ENCODE measurements around the gene SCRT2.
"Not testable (repeated sequence)": the region's sequence is repeated elsewhere in the genome, so short reads cannot be mapped to it uniquely, and the experiment has no call there.

Gene SCRT2

GRCh38 chr20:701401-702129, 26.0 kb upstream of the SCRT2 start:
- no peak for DNase-seq (ENCODE audit: low read depth in 2 of 2)

DNA sequence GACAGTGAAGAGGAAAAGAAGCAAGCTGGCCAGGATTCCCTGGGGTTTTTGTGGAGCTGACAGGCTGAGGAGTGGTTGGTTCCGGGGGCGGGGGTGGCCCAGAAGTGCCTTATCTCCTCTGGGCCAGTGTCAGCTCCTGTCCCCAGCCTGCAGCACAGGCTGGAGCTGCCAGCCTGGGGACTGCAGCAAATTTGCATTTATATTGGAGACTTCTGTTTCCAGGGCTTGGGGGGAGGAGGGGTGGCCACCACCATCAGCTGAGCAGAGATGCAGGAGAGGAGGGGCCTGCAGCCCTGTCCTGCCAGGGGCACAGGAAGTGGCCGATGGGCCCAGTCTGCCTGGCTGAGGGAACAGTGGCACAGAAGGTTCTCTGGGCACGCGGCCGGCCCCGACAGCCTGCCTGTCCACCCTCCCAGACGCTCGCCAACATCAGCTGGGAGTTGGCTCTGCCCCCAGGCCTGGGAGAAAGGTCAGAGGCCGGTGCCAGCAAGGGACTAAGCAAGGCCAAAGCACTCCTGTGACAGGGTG, 24.3 kb upstream of the SCRT2 start:
- no peak for DNase-seq (ENCODE audit: low read depth in 2 of 2)

- DNase-seq (ENCODE audit: low read depth in 2 of 2) = no peak
These were observed 23.7 kb upstream of the SCRT2 start for GRCh38 chr20:699342-699741.

GRCh38 chr20:698276-698675, 22.7 kb upstream of the SCRT2 start:
- DNase-seq (ENCODE audit: low read depth in 2 of 2) = no peak

DNA sequence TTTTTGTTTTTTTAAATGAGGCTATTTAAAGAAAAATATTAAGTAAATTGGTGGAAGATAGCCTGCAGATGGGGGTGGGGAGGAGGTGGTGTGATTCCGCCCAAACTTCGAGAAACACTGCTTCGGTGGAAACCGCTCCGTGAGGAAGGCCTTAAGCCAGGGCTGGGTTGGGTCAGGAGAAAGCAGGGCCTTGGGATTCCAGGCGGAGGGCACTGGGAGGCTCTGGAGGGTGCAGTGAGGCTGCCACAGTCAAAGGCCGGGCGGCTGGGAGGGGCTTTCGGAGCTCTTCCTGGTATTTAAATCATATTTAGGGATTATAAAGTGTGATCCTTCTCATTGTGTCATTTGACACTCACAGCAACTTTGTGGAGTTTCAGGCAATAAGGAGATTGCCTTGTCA, 22.2 kb upstream of the SCRT2 start:
- DNase-seq (ENCODE audit: low read depth in 2 of 2) = no peak

DNA sequence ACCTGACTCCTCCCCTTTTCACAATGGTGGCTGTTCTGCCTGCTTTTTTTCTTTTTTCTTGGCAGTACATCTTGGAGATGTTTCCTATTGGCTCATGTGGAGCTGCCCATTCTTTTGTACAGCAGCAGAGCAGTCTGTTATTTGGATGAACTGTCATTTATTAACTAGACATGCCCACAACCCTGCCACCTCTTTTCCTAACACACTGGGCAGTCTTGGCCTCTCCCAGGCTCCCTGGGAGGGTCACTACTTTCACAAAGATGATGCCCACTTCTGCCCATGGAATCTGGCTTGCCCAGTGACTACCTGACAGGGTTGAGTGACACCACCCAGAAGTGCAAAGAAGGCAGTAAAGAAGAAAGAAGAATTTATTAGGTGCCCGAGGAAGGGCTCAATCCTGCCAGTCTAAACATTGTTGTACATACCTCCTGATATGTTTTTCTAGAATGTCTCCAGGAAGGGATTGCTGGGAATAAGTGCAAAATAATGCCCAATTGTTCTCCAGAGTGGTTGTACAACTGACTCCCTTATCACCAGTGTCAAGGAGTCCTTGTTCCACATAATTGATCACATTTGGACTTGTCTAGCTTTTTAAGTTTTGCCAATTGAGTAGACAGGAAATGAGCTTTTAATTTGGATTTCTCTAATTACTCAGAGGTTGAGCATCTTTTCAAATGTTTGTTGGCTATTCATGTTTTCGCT, 19.7 kb upstream of the SCRT2 start:
- no peak for DNase-seq (ENCODE audit: low read depth in 2 of 2)

GRCh38 chr20:694496-694895, 18.9 kb upstream of the SCRT2 start:
- no peak for DNase-seq (ENCODE audit: low read depth in 2 of 2)

DNA sequence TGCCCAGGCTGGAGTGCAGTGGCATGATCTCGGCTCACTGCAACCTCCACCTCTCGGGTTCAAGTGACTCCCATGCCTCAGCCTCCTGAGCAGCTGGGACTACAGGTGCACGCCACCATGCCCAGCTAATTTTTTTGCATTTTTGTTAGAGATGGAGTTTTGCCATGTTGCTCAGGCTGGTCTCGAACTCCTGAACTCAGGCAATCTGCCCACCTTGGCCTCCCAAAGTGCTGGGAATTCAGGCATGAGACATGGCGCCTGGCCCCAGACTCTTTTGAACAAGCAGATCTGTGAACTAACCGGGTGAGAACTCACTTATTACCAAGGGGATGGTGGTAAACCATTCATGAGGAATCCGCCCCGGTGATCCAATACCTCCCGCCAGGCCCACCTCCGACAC, 18.2 kb upstream of the SCRT2 start:
- DNase-seq (ENCODE audit: low read depth in 2 of 2) = not testable (repeated sequence)

DNA sequence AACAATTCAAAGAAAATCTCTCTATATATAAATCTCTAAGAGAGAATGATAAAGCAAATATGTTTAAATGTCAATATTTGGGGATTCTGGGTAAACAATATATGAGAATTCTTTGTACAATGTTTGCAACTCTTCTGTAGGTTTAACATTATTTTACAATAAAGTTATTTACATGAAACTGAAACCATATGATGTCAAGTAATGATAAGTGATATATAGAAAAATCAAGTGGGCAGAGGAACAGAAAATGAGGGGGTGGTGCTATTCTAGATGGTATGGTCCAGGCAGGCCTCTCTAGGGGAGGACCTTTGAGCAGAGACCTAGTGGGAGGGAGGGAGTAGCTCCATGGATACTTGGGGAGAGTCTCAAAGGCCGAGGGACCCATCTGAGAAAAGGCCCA, 16.4 kb upstream of the SCRT2 start:
- DNase-seq (ENCODE audit: low read depth in 2 of 2) = no peak

- no peak for DNase-seq (ENCODE audit: low read depth in 2 of 2)
These were observed 14.3 kb upstream of the SCRT2 start for GRCh38 chr20:689947-690346.

DNA sequence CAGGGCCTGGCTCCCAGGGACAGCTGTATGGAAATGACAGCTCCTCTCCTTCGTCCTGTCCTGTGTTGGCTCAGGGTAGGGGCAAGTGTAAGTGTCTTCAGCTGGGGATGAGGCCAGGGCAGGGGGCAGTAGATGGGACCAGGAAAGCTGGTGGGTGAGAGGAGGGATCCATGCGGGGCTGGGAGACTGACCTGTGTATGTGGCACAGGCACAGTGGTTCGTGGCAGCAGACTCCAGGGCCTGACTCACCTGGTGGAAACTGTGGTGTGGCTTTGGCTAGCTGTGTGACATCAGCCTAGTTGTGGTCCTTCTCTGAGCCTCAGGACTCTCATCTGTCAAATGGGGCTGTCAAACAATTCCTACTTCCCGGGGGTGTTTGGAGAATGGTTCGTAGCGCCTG, 13.7 kb upstream of the SCRT2 start:
- DNase-seq (ENCODE audit: low read depth in 2 of 2) = no peak

- no peak for DNase-seq (ENCODE audit: low read depth in 2 of 2)
These were observed 13.2 kb upstream of the SCRT2 start for GRCh38 chr20:688809-689212.

- DNase-seq (ENCODE audit: low read depth in 2 of 2) = no peak
These were observed 12.0 kb upstream of the SCRT2 start for GRCh38 chr20:687468-688203.

GRCh38 chr20:684676-685319, 9.2 kb upstream of the SCRT2 start:
- no peak for DNase-seq (ENCODE audit: low read depth in 2 of 2)

DNA sequence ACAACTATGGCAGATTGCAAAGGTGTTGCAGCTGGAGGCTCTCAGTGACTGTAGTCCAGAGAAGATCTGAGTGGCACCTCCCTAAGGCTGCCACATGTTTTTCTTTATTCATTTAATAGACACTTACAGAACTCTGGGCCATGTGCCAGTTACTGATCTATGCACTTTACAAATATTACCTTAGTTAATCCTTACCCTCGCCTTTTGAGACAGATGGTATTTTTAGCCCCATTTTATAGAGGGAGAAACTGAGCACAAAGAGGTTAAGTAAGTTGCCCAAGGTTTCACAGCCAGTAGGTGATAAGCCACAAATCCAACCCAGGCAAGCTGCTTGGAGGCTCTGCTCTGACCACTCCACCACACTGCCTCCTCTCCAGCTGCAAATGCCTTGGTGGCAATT, 6.5 kb upstream of the SCRT2 start:
- no peak for DNase-seq (ENCODE audit: low read depth in 2 of 2)

- DNase-seq (ENCODE audit: low read depth in 2 of 2) = no peak
These were observed 5.1 kb upstream of the SCRT2 start for GRCh38 chr20:680638-681187.

GRCh38 chr20:677957-678356, 2.4 kb upstream of the SCRT2 start:
- DNase-seq (ENCODE audit: low read depth in 2 of 2) = no peak

DNA sequence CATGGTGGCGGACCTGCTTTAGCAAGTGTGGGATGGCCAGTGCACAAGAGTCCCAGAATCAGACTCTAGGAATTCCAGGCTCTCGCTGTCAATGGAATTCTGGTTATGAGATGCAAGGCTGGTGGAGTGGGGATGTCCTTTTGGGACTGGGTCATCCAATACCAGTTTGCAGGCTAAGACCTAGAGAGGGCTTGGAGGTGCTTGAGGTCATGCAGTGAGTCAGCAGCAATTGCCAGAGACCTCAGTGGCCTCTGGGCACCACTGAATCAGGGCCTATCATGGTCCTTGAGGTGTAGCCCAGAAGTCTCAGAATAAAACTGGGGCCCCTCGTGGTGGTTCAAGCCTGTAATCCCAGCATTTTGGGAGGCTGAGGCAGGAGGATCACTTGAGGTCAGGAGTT, 1.4 kb upstream of the SCRT2 start:
- no peak for DNase-seq (ENCODE audit: low read depth in 2 of 2)

DNA sequence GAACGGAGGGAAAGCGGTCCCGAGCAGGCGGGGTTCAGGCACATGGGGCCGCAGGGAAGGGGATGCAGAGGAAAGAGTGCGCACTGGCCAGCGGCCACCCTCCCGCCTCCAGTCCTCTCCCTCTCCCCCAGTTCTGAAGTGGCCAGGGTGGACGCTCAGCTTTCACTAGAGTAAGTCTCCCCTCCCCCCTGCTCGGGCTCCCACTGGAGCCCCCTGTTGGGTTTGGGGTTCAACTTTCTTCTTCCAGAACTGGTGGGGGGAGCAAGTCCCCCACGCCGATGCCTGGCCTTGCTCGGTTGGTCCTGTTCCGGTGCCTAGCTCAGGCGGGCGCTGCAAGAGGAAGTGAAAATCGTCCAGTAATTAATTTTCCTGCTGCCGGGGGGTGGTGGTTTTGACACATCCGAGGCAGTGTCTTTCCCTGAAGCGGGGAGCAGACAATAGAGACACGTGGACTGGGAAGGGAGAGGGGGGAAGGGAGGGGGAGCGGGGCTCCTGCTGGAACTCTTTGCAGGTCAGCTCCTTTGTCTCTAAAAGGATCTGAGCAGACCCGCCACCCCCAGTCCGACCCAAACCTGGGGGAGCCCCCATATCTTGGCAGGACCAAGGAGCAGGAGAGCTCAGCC, 824 bp upstream of the SCRT2 start:
- DNase-seq (ENCODE audit: low read depth in 2 of 2) = no peak

DNA sequence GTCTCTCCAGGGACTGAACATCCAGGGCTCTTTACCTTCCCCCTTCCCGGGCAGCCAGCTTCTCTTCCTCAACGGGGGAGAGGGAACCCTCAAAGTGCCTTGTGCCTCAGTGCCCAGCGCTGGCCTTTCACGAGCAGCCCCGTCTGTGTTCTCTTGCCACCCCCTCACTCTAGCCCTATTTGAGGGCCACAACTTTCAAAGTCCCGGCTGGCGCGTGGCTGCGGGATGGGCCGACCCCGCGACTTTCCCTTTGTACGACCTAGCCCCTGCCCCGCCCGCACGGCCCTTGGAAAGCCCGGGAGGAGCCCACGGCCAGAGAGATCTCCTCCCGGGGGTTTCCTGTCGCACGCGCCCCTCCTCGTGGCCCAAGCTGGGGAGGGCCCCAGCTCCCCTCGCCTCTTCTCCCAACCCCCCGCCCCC, 559 bp downstream of the SCRT2 start:
- no peak for DNase-seq (ENCODE audit: low read depth in 2 of 2)

GRCh38 chr20:673603-674001, 2.0 kb downstream of the SCRT2 start:
- no peak for DNase-seq (ENCODE audit: low read depth in 2 of 2)
